SK-N-SH (cell line): ENCODE results near the gene KCNH8. TPM values are rescaled to one million over a fixed set of nuclear protein-coding genes. Genes with fewer than 3 reads are reported as not detected.

Experiments used
- CTCF ChIA-PET: fragments of 300-600, 350-600 bp; formaldehyde crosslinking; extraction: SDS; loops from one replicate; lab custom pipeline; 2021; lab: Yijun Ruan, JAX
- POLR2A ChIA-PET: fragments of 350-600 bp; sonication (Branson Sonifier 250); formaldehyde crosslinking; extraction: SDS; loops from one replicate; lab custom pipeline; 2020; ENCODE audit warnings: antibody characterized with exemption, inconsistent platforms; lab: Yijun Ruan, JAX
- DNase-seq: peaks from one replicate; pipeline ENCODE4 v3.0.0; 2012
- H2AFZ ChIP-seq: fragments of 200-600 bp; sonication (generic); 2 replicates; pipeline ENCODE4 v1.8.1; 2016; ENCODE audit warnings: antibody characterized with exemption, mild to moderate bottlenecking, low read depth
- H3F3A ChIP-seq: fragments of 200-600 bp; sonication (generic); replicated peaks from 2 replicates; pipeline ENCODE3; 2016; ENCODE audit warnings: antibody characterized with exemption, mild to moderate bottlenecking; ENCODE audit not compliant: insufficient read depth
- H3K27ac ChIP-seq, 2 experiments: fragments of 200-500 bp in 1 of 2; fragments of 200-600 bp in 1 of 2; sonication (Bioruptor generic) in 1 of 2; sonication (generic), shearing (Covaris generic) in 1 of 2; 2 replicates each; pipeline versions ENCODE4 v1.5.1 to v1.6.1; 2014 to 2016; ENCODE audit warnings: low read depth in 2 of 2, inconsistent platforms in 1 of 2, low read length in 1 of 2, mild to moderate bottlenecking in 1 of 2, mixed read lengths in 1 of 2
- H3K27me3 ChIP-seq: fragments of 200-600 bp; sonication (generic), shearing (Covaris generic); 2 replicates; pipeline ENCODE4 v1.6.1; 2016; ENCODE audit warnings: mixed run types; ENCODE audit not compliant: insufficient read depth
- H3K36me3 ChIP-seq, 2 experiments: fragments of 200-500 bp in 1 of 2; fragments of 200-600 bp in 1 of 2; sonication (Bioruptor generic) in 1 of 2; sonication (generic) in 1 of 2; replicated peaks in 1 of 2; 2 replicates each; pipeline versions ENCODE3 to v1.5.1; 2014 to 2016; ENCODE audit warnings: low read length in 1 of 2, mild to moderate bottlenecking in 1 of 2; ENCODE audit not compliant: insufficient read depth in 2 of 2, control insufficient read depth in 1 of 2
- H3K4me1 ChIP-seq, 2 experiments: fragments of 200-500 bp in 1 of 2; fragments of 200-600 bp in 1 of 2; sonication (Bioruptor generic) in 1 of 2; sonication (generic), shearing (Covaris generic) in 1 of 2; 2 replicates each; pipeline versions ENCODE4 v1.5.1 to v1.6.1; 2014 to 2016; ENCODE audit warnings: low read depth in 1 of 2, low read length in 1 of 2, mixed run types in 1 of 2; ENCODE audit not compliant: insufficient read depth in 2 of 2, control insufficient read depth in 1 of 2
- H3K4me2 ChIP-seq: fragments of 200-600 bp; sonication (generic), shearing (Covaris generic); 2 replicates; pipeline ENCODE4 v1.6.1; 2017; ENCODE audit warnings: mixed run types
- H3K4me3 ChIP-seq, 2 experiments: fragments of 200-500 bp in 1 of 2; fragments of 200-600 bp in 1 of 2; sonication (Bioruptor generic) in 1 of 2; sonication (generic), shearing (Covaris generic) in 1 of 2; 2 replicates each; pipeline versions ENCODE4 v1.5.1 to v1.8.1; 2014 to 2016; ENCODE audit warnings: low read depth in 2 of 2, inconsistent platforms in 1 of 2, low read length in 1 of 2, mild to moderate bottlenecking in 1 of 2, mixed read lengths in 1 of 2, moderate library complexity in 1 of 2
- H3K79me2 ChIP-seq: fragments of 200-600 bp; sonication (generic); 2 replicates; pipeline ENCODE4 v1.8.1; 2017; ENCODE audit warnings: mild to moderate bottlenecking; ENCODE audit not compliant: insufficient read depth
- H3K9ac ChIP-seq: fragments of 200-600 bp; sonication (generic); 2 replicates; pipeline ENCODE4 v1.6.1; 2017; ENCODE audit warnings: mixed run types
- H3K9me2 ChIP-seq: fragments of 200-600 bp; sonication (generic); 2 replicates; pipeline ENCODE4 v1.6.1; 2017; ENCODE audit warnings: mixed run types
- H3K9me3 ChIP-seq: fragments of 200-600 bp; sonication (generic); 2 replicates; pipeline ENCODE4 v1.6.1; 2017; ENCODE audit warnings: mixed run types, mild to moderate bottlenecking, moderate library complexity
- H4K20me1 ChIP-seq: fragments of 200-600 bp; sonication (generic); 2 replicates; pipeline ENCODE4 v1.6.1; 2017; ENCODE audit warnings: mild to moderate bottlenecking, mixed run types; ENCODE audit not compliant: insufficient read depth
- CHD2 ChIP-seq: fragments of 150-350 bp; IDR thresholded peaks from 2 replicates; pipeline ENCODE4 v1.6.1; 2018; ENCODE audit warnings: low read length; ENCODE audit not compliant: partially characterized antibody
- FOXM1 ChIP-seq: IDR thresholded peaks from 2 replicates; pipeline ENCODE4 v1.4.0; 2012; ENCODE audit warnings: low read depth, mild to moderate bottlenecking
- MAX ChIP-seq: IDR thresholded peaks from 2 replicates; pipeline ENCODE4 v1.4.0; 2012; ENCODE audit warnings: low read depth
- POLR2AphosphoS5 ChIP-seq: IDR thresholded peaks from 2 replicates; pipeline ENCODE4 v1.6.1; 2012; ENCODE audit warnings: low read depth, low read length
- RCOR1 ChIP-seq: fragments of 150-350 bp; IDR thresholded peaks from 2 replicates; pipeline ENCODE4 v1.6.1; 2017; ENCODE audit warnings: antibody characterized with exemption, low read length
- TAF1 ChIP-seq: IDR thresholded peaks from 2 replicates; pipeline ENCODE4 v1.6.1; 2012; ENCODE audit warnings: low read depth, mild to moderate bottlenecking, low read length, moderate library complexity, borderline replicate concordance
- YY1 ChIP-seq: IDR thresholded peaks from 2 replicates; pipeline ENCODE4 v1.4.0; 2012; ENCODE audit warnings: low read depth, mild to moderate bottlenecking
- WGBS: methylation state at CpG from one replicate; pipeline ENCODE4 v1.1.6; 2017; ENCODE audit warnings: low lambda C conversion rate; 5-methylcytosine and 5-hydroxymethylcytosine counted together
- polyA plus RNA-seq, 3 experiments: library from polyadenylated mRNA; depleted of rRNA; stranded (reverse); fragments of >200 nt; gene quantifications; 2 replicates each; pipeline ENCODE4 v1.2.3, GENCODE V29; 2012
- TF ChIP-seq, protein P1 (sequence below): IDR thresholded peaks from 2 replicates; pipeline ENCODE4 v1.6.1; 2012; ENCODE audit warnings: mild to moderate bottlenecking, low read depth, low read length, moderate library complexity
- TF ChIP-seq, protein P2 (sequence below): IDR thresholded peaks from 2 replicates; pipeline ENCODE4 v1.4.0; 2012; ENCODE audit warnings: low read depth, borderline replicate concordance
- TF ChIP-seq, protein P3 (sequence below): IDR thresholded peaks from 2 replicates; pipeline ENCODE4; 2012
- TF ChIP-seq, protein P4 (sequence below): fragments of 150-350 bp; IDR thresholded peaks from 2 replicates; pipeline ENCODE4 v1.6.1; 2016; ENCODE audit warnings: mild to moderate bottlenecking, low read depth, low read length

KCNH8 gene
- polyA plus RNA-seq, 1 of the 3 experiments (the other 2 are of a cell fraction) = 0.05 TPM

DNA sequence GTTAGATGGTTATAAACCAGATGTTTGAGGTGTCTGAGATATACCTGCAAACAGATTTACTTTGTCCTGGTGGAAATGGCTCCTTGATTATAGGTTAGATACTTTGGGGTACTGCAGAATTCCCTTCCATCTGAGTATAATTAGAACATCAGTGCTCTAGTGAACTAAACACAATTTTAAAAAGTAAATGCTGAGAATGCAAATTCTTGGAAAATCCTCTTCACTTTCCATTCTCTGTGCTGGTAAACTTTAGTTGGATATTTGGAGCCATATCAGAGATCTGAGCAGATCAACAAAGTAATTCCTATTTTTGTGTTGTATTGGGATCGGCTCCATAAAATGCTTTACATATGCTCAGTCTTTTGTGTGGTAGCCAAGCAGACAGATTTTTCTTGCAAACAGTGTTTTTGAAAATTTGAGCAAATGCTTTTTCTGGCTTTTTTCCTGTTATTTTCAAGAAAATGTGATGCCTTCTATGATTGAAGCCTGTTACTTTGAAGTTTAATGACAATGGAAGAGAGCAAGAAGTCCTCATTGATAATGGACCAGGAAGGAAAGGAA is 37.9 kb upstream of the KCNH8 start (continued):
- TF ChIP-seq, protein P1, sequence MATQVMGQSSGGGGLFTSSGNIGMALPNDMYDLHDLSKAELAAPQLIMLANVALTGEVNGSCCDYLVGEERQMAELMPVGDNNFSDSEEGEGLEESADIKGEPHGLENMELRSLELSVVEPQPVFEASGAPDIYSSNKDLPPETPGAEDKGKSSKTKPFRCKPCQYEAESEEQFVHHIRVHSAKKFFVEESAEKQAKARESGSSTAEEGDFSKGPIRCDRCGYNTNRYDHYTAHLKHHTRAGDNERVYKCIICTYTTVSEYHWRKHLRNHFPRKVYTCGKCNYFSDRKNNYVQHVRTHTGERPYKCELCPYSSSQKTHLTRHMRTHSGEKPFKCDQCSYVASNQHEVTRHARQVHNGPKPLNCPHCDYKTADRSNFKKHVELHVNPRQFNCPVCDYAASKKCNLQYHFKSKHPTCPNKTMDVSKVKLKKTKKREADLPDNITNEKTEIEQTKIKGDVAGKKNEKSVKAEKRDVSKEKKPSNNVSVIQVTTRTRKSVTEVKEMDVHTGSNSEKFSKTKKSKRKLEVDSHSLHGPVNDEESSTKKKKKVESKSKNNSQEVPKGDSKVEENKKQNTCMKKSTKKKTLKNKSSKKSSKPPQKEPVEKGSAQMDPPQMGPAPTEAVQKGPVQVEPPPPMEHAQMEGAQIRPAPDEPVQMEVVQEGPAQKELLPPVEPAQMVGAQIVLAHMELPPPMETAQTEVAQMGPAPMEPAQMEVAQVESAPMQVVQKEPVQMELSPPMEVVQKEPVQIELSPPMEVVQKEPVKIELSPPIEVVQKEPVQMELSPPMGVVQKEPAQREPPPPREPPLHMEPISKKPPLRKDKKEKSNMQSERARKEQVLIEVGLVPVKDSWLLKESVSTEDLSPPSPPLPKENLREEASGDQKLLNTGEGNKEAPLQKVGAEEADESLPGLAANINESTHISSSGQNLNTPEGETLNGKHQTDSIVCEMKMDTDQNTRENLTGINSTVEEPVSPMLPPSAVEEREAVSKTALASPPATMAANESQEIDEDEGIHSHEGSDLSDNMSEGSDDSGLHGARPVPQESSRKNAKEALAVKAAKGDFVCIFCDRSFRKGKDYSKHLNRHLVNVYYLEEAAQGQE = no peak
- TF ChIP-seq YY1 (no peak), FOXM1 (no peak)
- TF ChIP-seq, protein P2, sequence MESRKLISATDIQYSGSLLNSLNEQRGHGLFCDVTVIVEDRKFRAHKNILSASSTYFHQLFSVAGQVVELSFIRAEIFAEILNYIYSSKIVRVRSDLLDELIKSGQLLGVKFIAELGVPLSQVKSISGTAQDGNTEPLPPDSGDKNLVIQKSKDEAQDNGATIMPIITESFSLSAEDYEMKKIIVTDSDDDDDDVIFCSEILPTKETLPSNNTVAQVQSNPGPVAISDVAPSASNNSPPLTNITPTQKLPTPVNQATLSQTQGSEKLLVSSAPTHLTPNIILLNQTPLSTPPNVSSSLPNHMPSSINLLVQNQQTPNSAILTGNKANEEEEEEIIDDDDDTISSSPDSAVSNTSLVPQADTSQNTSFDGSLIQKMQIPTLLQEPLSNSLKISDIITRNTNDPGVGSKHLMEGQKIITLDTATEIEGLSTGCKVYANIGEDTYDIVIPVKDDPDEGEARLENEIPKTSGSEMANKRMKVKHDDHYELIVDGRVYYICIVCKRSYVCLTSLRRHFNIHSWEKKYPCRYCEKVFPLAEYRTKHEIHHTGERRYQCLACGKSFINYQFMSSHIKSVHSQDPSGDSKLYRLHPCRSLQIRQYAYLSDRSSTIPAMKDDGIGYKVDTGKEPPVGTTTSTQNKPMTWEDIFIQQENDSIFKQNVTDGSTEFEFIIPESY = no peak
- TF ChIP-seq, all 33 proteins: peak for 0

DNA sequence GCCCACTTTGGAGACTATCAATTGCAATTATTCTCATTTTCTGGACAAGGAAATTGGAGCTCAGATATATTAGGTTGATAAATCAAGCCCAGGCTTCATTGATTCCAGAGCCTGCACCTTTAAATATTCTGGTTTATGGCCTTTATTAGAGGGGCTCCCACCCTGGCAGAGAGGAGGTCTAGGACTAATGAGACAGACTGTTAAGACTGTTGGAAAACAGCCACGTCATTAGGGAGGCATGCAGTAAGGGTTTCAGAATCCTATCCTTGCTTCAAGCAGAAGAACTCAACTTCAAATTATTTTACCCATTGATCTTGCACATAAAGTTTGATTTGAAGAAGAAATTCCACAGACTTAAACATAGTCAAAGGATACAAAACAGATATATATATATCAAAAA is 33.8 kb upstream of the KCNH8 start:
- DNase-seq = no peak
- Histone ChIP-seq H3K9ac (no peak overlapping the region), H3K27ac (no peak overlapping the region), H3K4me3 (no peak overlapping the region), H2AFZ (no peak overlapping the region), H4K20me1 (no peaks in the 10 kb centered on the region), H3K79me2 (no peaks in the 10 kb centered on the region), H3F3A (no peaks in the 10 kb centered on the region), H3K27me3 (no peaks in the 10 kb centered on the region), H3K9me3 (no peaks in the 10 kb centered on the region), H3K4me2 (no peak overlapping the region), H3K9me2 (no peaks in the 10 kb centered on the region), H3K4me1 (no peaks in the 10 kb centered on the region), H3K36me3 (no peaks in the 10 kb centered on the region)
- ChIA-PET POLR2A (no interaction called here), CTCF (interaction anchor here (1.3 kb wide), 1 partner anchor 35 kb away, joined by 3 read pairs; no protein-coding TSS in a partner anchor)
- 17% methylated on average over 1 of the region's 1 CpG for WGBS
- TF ChIP-seq POLR2AphosphoS5 = no peak
- TF ChIP-seq, protein P3, sequence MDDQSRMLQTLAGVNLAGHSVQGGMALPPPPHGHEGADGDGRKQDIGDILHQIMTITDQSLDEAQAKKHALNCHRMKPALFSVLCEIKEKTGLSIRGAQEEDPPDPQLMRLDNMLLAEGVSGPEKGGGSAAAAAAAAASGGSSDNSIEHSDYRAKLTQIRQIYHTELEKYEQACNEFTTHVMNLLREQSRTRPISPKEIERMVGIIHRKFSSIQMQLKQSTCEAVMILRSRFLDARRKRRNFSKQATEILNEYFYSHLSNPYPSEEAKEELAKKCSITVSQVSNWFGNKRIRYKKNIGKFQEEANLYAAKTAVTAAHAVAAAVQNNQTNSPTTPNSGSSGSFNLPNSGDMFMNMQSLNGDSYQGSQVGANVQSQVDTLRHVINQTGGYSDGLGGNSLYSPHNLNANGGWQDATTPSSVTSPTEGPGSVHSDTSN = no peak
- no peak for TF ChIP-seq TAF1
- TF ChIP-seq, protein P1 = no peak
- TF ChIP-seq RCOR1 = no peak
- no peak for TF ChIP-seq CHD2
- TF ChIP-seq, protein P4, sequence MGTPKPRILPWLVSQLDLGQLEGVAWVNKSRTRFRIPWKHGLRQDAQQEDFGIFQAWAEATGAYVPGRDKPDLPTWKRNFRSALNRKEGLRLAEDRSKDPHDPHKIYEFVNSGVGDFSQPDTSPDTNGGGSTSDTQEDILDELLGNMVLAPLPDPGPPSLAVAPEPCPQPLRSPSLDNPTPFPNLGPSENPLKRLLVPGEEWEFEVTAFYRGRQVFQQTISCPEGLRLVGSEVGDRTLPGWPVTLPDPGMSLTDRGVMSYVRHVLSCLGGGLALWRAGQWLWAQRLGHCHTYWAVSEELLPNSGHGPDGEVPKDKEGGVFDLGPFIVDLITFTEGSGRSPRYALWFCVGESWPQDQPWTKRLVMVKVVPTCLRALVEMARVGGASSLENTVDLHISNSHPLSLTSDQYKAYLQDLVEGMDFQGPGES = no peak
- TF ChIP-seq MAX = no peak
- TF ChIP-seq, all 33 proteins: peak for 0
